Activated gamma-delta T cell treated with Interleukin-2 at 50 U/mL for 16 hours (primary cell): ENCODE measurements around the gene SLC16A9.
"Not testable (repeated sequence)": the region's sequence is repeated elsewhere in the genome, so short reads cannot be mapped to it uniquely, and the experiment has no call there.

Experiments used
- DNase-seq: peaks from one replicate; pipeline ENCODE4 v3.0.0-alpha.2; 2020

SLC16A9 gene, protein sequence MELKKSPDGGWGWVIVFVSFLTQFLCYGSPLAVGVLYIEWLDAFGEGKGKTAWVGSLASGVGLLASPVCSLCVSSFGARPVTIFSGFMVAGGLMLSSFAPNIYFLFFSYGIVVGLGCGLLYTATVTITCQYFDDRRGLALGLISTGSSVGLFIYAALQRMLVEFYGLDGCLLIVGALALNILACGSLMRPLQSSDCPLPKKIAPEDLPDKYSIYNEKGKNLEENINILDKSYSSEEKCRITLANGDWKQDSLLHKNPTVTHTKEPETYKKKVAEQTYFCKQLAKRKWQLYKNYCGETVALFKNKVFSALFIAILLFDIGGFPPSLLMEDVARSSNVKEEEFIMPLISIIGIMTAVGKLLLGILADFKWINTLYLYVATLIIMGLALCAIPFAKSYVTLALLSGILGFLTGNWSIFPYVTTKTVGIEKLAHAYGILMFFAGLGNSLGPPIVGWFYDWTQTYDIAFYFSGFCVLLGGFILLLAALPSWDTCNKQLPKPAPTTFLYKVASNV

DNA sequence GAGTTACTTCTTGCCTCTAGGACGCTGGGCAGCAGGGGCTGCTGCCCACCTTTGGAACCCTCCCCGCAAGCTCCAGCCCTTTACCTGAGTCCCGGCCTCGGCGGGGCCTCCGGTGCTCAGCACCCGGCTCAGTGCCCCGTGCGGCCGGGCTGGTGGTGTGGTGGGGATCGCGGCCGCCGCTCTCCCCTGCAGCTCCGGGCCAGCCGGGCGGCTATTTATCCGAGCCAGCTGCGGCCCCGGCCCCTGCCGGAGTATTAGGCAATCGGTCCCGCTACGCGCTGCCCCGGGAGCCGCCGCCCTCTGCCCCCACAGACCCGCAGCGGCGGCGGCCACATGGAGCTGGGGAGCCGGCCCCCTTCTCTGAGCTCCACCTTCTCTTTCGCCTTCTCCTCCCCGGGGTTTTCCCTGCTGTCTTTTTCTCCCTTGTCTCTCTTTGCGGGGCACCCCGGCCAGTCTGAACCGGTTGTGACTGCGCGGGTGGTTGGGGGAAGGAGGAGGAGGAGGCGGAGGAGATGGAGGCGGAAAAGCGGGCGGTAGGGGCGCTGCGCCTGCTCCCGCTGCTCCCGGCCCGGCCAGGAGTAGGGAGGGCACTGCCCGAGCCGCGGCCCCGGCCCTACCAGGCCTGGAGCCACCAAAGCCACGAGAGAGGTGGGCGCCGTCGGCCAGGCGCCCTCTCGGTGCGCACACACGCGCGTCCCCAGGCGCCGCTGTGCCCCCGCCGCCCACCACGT is at the start of gene SLC16A9:
Gene SLC16A9, minus strand, starts transcription at position 456 of the 731 bp plus-strand sequence. CDS start 25,559 bp downstream, outside the sequence.
- no peak for DNase-seq

DNA sequence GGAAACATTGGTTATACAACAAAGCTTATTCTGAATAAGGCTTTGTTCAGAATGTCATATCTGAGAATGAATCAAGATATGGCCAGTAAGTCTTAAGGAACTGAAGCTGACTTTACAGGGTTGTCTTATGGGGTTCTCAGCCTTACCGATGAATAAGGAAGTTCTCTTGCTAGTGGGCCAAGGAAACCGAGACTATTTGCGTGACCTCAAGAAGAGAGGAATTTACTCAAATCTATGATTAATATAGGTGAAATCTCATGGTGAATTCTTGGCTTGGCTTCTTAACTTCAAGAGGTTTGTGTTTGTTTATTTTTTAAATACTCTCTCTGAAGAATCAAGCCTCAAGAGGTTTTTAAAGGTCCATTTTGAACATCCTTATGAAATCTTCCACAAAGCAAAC is 48.3 kb upstream of the SLC16A9 start:
- DNase-seq, result no peak

DNA sequence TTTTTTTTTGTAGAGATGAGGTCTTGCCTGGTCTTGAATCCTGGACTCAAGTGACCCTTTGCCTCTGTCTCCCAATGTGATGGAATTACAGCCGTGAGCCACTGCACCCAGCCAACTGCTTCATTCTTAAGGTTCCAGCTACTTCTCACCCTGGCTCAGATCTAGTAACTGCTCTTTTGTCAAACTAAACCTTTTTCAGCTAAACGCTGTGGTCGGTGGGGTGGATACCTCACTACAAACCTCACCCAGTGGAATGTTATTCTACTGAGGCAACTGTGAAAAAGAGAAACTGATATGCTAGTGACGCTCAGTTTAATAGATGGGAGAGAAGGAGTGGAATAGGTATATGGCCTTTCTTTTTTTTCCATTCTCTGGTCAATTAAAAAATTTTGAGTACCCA is 45.3 kb upstream of the SLC16A9 start:
- DNase-seq, result no peak

DNA sequence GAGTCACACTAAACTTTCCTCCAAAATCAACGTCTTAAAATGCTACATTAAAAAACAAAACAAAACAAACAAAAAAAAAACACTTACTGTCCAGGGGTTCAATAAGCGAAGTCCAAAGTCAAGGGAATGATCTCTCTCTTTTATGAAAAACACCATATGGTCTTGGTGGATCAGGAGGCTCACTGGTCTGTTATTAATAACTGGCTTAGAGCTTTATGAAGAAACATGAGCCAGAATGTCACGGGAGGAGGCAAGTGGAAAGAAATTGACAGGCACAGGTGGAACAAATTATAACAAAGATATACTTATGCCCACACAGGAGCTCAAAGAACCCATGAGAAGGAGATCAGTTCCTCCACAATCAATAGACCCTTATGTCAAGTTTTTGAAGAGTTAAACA is 43.6 kb upstream of the SLC16A9 start, which contains the start of gene MRLN:
Gene MRLN, minus strand, starts transcription at position 189 of the 400 bp plus-strand sequence.
- DNase-seq, result no peak

DNA sequence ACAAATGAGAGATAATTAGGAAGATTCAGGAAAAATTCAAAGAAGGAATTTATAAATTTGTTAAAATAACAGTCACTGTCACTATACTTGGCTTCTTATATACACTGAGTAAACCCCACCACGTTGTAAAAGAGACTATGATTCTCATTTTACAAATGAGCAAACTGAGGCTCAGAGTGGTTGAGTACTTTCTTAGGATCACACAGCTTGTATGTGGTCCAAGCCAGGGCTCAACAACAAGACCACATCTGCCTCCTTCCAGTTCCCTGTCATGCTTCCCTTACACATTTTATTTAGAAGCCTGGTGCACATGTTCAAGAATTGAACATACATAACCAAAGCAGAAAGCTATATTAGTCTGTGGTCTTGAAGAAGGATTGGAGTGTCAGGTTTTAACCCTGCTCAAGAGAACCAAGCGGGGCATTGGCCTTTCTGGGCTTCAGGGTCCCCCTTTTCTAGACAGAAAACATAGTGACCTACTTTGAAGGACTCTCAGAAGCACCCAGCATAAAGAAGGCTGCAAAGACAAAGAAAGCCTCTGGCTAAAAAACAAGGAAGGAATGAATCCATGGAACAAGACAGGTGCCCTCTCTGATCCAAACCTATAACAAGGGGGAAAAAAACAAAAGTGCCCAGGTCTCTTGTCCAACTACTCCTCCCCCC is 42.8 kb upstream of the SLC16A9 start:
- no peak for DNase-seq

DNA sequence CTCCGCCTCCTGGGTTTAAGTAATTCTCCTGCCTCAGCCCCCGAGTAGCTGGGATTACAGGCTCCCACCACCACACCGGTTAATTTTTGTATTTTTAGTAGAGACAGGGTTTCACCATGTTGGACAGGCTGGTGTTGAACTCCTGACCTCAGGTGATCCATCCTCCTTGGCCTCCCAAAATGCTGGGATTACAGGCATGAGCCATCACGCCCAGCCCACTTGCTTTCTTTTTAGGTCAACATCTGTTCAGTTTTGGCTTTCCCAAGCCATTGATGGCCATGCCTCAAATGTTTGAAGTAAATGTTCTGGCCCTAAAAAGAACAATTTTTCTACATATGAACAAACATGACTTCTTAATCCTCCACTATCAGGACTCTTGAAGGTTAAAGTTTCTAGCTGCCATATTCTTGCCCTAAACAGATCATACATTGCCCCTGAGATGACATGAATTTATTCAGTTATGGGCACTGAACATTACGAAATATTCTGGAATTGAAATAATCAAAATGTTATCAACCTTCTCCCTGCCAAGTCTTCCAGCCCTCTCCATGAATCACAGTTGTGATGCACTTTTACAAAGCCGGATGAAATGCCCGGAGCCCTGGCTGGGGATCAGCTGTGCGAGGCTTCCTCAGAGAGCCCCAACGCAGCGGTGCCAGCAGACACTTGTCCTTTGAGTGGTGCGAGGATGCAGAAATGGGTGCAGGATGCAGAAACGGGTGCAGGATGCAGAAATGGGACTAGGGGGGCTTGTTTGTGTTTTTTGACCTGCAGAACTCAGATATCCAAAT is 40.7 kb upstream of the SLC16A9 start:
- DNase-seq, result no peak

DNA sequence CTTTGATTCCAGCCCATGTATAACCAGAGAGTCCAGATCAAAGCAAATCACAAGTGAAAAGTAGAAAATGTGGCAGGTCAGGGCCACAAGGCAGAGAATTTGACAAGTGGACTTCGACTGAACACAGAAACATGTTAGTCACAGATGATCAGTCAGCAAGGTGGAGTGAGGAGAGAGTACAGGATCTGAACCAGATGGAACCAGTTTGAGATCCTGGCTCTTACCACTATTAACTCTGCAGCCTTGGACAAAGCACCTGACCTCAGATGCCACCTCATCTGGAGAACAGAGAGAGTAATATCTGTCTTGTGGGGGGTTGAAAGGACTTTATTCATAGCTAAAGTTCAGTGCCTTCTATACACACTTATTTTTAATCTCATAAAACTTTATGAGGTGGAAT is 39.2 kb upstream of the SLC16A9 start:
- DNase-seq, result no peak

DNA sequence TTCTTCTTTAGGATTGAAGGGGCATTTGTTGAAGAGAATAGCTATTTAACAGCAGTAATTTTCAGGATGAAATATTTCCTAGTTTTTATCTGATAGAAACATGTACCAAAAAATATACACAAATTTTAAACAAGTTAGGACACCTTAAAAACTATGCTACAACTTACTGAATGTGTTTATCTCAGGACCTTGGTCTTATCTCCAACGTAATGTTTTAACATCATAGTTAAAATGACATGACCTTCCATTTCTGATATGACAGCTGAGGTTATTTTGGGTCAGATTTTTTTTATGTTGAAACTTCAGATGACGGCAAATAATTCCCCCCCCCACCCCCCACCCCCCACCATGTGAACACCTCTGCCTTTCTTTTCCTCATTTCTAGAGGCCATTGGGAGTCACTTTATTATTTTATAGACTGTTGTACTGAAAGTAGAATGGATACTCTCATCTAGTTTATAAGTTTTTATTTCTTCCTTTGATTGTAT is 35.6 kb upstream of the SLC16A9 start:
- DNase-seq, result no peak

DNA sequence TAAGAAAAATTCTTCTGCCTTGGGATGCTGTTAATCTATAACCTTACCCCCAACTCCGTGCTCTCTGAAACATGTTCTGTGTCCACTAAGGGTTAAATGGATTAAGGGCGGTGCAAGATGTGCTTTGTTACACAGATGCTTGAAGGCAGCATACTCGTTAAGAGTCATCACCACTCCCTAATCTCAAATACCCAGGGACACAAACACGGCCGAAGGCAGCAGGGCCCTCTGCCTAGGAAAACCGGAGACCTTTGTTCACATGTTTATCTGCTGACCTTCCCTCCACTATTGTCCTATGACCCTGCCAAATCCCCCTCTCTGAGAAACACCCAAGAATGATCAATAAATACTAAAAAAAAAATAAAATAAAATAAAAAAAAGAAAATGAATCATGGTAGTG is 35.1 kb upstream of the SLC16A9 start:
- DNase-seq, result not testable (repeated sequence)

DNA sequence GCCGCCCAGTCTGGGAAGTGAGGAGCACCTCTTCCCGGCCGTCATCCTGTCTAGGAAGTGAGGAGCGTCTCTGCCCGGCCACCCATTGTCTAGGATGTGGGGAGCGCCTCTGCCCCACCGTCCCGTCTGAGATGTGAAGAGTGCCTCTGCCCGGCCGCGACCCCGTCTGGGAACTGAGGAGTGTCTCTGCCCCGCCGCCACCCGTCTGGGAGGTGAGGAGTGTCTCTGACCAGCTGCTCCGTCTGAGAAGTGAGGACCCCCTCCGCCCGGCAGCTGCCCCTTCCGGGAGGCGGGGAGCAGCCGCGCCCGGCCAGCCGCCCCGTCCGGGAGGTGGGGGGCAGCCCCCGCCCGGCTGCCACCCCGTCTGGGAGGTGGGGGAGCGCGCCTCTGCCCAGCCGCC is 34.5 kb upstream of the SLC16A9 start:
- not testable (repeated sequence) for DNase-seq

DNA sequence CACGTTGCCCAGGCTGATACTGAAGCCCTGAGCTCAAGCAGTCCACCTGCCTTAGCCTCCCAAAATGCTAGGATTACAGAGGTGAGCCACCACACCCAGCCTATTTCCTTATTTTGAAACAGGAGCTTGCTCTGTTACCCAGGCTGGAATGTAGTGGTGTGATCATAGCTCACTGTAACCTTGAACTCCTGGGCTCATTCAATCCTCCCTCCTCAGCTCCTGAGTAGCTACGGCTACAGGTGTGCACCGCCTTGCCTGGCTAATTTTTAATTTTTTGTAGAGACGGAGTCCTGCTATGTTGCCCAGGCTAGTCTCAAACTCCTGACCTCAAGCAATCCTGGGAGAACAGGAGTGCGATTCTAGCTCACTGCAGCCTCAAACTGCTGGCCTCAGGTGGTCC is 31.9 kb upstream of the SLC16A9 start:
- DNase-seq, result no peak

DNA sequence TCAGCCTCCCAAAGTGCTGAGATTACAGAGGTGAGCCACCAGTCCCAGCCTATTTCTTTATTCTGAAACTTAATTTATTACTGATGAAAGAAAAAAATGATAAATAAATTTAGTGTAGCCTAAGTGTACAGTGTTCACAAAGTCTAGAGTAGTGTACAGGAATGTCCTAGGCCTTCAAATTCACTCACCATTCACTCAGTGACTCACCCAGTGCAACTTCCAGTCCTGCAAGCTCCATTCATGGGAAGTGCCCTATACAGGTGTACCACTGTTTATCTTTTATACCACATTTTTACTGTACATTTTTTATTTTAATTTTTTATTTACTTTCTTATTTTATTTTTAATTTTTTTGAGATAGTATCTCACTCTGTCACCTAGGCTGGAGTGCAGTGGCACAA is 31.4 kb upstream of the SLC16A9 start:
- DNase-seq, result no peak

DNA sequence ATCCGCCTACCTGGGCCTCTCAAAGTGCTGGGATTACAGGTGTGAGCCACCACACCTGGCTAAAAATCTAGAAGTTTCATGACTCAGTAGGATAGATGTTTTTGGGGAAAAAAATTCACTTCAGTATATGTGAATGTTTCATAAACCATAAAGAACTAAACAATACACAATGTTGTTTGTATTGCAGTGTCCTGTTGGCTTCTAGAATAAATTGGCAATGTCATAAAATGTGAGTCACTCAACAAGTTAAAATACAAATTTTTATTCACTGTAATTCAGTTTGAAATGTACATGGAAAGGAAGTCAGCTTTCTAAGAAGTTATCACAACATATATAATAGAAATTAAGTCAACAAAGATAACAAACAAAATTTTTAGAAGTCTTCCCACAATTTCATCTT is 27.1 kb upstream of the SLC16A9 start:
- DNase-seq, result no peak

DNA sequence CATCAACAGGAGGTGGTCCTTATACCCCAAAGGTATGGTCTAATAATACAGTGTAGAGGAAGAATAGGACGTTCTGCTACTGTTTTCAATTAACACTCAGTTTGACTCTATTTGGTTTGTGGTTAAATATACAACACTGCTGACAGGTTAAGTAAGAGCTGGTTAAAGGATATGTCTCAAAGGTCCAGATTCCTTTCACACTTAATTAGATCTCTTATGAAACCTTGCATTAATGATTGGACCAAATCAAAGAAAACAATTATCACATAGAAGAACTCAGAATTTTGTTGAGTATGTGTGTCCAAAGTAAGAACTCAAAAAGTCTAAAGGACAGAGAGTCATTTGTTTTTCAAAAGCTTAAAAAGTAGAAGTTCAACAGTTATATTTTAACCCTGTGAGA is 25.6 kb upstream of the SLC16A9 start:
- no peak for DNase-seq

DNA sequence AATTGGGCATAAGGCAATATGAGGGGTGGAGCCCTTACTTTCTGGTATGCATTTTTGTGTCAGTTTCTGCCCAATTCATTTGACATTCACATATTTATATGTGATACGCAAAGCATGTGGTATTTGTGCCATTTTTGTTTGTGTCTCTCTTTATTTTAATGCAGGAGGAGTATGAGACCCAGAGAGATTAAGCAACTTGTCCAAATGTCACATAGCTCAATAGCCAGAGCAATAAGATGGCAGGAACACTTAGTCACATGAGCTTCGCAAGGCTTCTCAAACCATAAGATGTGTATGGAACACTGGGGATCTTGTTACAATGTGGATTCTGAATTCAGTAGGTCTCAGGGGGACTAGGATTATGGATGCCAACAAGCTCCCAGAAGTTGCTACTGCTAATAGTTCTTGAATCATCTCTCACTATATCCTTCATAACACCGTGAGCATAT is 24.4 kb upstream of the SLC16A9 start:
- DNase-seq, result no peak

DNA sequence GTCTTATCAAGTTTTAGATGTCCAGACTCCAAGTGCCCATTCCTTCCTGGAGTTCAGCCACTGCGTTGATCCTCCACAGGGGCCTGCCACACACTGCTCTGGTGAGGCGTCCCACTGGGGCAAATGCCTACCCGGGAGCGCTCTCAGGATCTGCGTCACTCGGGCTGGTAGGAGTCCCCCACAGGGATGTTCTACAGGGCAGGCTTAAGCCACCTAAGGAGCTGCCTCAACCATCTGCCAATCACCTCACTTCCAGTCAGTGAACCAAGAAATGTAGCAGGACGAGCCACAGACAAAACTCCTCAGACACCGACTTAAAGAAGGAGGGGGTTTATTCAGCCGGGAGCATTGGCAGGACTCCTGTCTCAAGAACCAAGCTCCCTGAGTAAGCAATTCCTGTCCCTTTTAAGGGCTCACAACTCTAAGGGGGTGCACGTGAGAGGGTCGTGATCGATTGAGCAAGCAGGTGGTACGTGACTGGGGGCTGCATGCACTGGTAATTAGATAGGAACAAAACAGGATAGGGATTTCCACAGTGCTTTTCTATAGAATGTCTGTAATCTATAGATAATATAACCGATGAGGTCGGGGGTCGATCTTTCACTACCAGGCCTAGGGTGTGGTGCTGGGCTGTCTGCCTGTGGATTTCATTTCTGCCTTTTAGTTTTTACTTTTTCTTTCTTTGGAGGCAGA is 23.8 kb upstream of the SLC16A9 start:
- not testable (repeated sequence) for DNase-seq

DNA sequence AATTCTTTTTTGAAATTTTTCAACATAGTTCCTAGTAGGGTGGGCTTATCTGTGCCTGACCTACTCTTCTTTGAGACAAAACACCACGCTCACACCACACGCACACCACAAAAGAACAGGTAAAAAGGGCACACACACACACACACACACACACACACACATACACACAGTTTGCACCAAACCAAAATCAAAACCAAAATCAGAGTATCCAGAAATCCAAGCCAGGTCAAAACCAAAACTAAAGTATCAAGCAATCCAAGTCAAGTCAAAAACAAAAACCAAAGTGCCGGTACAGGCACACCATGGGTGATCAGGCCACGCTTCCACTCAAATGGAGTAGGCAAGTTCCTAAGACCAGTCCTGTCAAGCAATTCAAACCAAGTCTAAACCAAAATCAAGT is 23.2 kb upstream of the SLC16A9 start:
- DNase-seq, result not testable (repeated sequence)

DNA sequence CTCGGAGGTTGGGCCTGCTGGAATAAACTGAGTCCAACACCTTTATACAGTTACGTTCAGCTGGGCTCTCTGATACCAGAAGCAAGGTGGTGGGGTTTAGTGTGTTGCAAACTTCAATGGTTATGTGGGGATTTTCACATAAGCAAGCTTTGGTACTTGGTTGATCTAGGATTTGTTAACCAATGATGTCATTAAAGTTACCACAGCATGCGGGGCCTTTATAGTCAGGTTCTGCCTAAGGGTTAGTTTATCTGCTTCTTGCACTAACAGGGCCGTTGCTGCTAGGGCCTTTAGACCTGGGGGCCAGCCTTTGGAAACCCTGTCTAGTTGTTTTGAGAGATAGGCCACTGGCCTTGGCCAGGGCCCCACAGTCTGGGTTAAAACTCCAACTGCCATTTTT is 19.5 kb upstream of the SLC16A9 start:
- DNase-seq, result not testable (repeated sequence)

DNA sequence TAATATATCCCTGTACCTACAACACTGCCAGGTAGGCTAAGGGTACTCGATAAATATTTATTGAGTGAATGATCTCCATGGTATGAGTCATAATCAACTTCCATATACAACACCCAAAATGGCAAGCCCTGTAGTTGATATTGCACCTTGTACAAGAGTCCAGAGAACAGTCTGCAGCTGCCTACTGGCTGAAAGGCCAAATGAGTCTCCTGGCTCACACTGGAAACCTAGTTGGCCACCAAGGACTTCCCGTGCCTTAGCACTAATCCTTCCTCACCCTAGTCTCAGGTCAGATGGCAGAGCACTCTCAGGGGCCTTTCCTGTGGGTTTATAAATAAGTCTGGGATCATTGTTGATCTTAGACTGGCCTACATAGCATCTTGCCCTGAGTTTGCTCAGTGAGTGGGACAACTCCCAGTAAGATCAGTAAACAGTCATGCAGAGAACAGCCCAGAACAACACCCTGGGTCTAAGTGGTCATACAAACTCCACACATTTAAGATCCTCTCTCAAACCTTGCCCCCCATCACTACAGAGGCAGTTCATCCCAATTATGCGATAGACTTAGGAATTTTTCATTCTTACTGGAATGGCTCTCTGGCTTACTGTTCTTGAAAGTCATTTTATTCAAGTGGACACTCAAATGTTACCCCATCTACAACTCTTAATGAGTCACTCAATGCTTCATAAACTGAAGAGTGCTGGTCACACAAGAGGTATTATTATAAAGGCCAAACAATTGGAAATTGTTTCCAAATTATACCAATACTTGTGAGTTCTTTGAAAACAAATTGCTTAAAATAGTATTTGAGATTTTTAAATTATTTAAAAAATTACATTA is 14.7 kb upstream of the SLC16A9 start:
- DNase-seq, result no peak

DNA sequence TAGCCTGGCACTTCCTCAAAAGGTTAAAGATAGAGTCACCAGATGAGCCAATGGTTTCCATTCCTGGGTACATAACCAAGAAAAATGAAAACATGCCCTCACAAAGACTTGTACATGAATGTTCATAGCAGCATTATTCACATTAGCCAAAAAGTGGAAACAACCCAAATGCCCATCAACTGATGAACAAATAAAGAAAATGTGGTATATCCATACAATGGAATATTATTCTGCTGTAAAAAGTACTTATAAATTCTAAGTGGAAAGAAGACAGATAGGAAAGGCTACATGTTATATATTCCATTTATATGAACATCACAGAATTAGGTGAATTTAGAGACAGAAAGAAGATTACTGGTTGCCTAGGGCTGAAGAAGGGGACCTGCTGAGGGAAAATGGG is 10.7 kb upstream of the SLC16A9 start:
- DNase-seq, result no peak

DNA sequence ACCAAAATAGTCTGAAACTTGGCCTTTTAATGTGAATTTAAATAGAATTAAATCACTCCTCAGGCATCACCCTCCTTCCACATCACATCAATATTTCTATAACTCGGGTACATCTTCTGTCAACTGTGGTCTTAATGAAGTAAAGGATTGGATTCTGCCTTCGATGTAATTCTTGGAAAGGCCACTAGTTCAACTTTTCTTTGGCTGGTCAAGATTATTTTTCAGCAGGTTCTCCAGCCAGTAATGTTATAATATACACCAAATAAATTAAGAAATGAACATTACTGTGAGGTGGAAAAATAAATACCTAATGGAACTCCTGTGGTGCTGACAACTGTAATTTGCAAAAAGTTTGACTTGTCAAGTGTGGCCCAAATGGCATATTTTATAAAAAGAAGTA is 9.7 kb upstream of the SLC16A9 start:
- DNase-seq, result no peak
